Measurements from ENCODE around the gene GALNT10. TPM values are rescaled to one million over a fixed set of nuclear protein-coding genes. Genes with fewer than 3 reads are reported as not detected.

GALNT10 gene
- total RNA-seq, 1 donor from 2014 or later = 20.6 TPM

DNA sequence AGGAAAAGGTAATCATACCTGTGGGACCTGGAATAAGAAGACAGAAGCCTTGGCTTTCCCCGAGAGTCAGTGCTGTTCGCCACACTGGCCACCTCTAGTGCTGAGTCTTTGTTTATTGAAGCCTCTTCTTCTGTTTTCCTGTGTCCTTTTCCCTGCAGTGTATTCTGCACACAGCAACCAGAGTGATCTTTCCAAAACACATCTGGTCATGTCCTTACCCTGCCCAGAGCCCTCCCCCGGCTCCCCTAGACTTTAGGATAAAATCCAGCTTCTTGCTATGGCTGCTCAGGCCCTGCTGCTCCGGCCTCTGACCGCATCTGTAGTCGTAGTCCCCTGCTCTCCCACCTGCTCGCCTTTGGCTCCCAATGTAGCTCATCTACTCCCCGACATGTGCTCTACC is 28.3 kb downstream of the GALNT10 start:
- Mint-ChIP-seq H3K36me3 (ENCODE audit: insufficient read depth) (no peaks in the 10 kb centered on the region), H3K27me3 (no peaks in the 10 kb centered on the region), H3K4me3 (ENCODE audit: low read depth) (no peak overlapping the region)

GRCh38 chr5:154220625-154221024 is 30.1 kb downstream of the GALNT10 start:
- Mint-ChIP-seq H3K27me3 (no peaks in the 10 kb centered on the region), H3K4me1 (ENCODE audit: low read depth) (peaks cover 3% of the 10 kb centered on the region), H3K27ac (no peak overlapping the region)

More for the DNA sequence above, 28.3 kb downstream of the GALNT10 start:
- H3K4me1 Mint-ChIP-seq (ENCODE audit: low read depth) = peaks cover 3% of the 10 kb centered on the region
- H3K27ac Mint-ChIP-seq = no peak overlapping the region
- H3K9me3 Mint-ChIP-seq (ENCODE audit: low read depth) = no peaks in the 10 kb centered on the region
- TF ChIP-seq CTCF (IDR thresholded peaks at IDR 0.05; ENCODE audit: unreplicated experiment) = no peak
- no peak for DNase-seq (ENCODE audit: low spot score, unreplicated experiment)

GRCh38 chr5:154221371-154221896 is 30.9 kb downstream of the GALNT10 start:
- no peak for TF ChIP-seq CTCF (IDR thresholded peaks at IDR 0.05; ENCODE audit: unreplicated experiment)
- DNase-seq (ENCODE audit: low spot score, unreplicated experiment) = no peak
- peaks cover 3% of the 10 kb centered on the region for H3K4me1 Mint-ChIP-seq (ENCODE audit: low read depth)
- H3K27me3 Mint-ChIP-seq = no peaks in the 10 kb centered on the region
- no peak overlapping the region for H3K27ac Mint-ChIP-seq
- H3K9me3 Mint-ChIP-seq (ENCODE audit: low read depth) = peaks cover 5% of the 10 kb centered on the region
- H3K4me3 Mint-ChIP-seq (ENCODE audit: low read depth) = no peak overlapping the region
- H3K36me3 Mint-ChIP-seq (ENCODE audit: insufficient read depth) = peaks cover 3% of the 10 kb centered on the region

More at GRCh38 chr5:154220625-154221024, 30.1 kb downstream of the GALNT10 start:
- no peak for DNase-seq (ENCODE audit: low spot score, unreplicated experiment)
- Mint-ChIP-seq H3K36me3 (ENCODE audit: insufficient read depth) (peaks cover under 1% of the 10 kb centered on the region), H3K4me3 (ENCODE audit: low read depth) (no peak overlapping the region), H3K9me3 (ENCODE audit: low read depth) (peaks cover under 1% of the 10 kb centered on the region)
- no peak for TF ChIP-seq CTCF (IDR thresholded peaks at IDR 0.05; ENCODE audit: unreplicated experiment)

GRCh38 chr5:154222414-154222813 is 31.9 kb downstream of the GALNT10 start:
- Mint-ChIP-seq H3K9me3 (ENCODE audit: low read depth) (peaks cover 13% of the 10 kb centered on the region), H3K27me3 (no peaks in the 10 kb centered on the region), H3K36me3 (ENCODE audit: insufficient read depth) (peaks cover 9% of the 10 kb centered on the region), H3K27ac (no peak overlapping the region), H3K4me1 (ENCODE audit: low read depth) (peaks cover 3% of the 10 kb centered on the region), H3K4me3 (ENCODE audit: low read depth) (no peak overlapping the region)
- DNase-seq (ENCODE audit: low spot score, unreplicated experiment) = no peak
- no peak for TF ChIP-seq CTCF (IDR thresholded peaks at IDR 0.05; ENCODE audit: unreplicated experiment)

- Mint-ChIP-seq H3K4me1 (ENCODE audit: low read depth) (no peaks in the 10 kb centered on the region), H3K4me3 (ENCODE audit: low read depth) (no peak overlapping the region), H3K36me3 (ENCODE audit: insufficient read depth) (peaks cover 13% of the 10 kb centered on the region), H3K27me3 (no peaks in the 10 kb centered on the region), H3K9me3 (ENCODE audit: low read depth) (peaks cover 21% of the 10 kb centered on the region), H3K27ac (no peak overlapping the region)
- no peak for TF ChIP-seq CTCF (IDR thresholded peaks at IDR 0.05; ENCODE audit: unreplicated experiment)
- no peak for DNase-seq (ENCODE audit: low spot score, unreplicated experiment)
These were observed 32.8 kb downstream of the GALNT10 start for GRCh38 chr5:154223320-154223719.

Measured in progenitor cell of endocrine pancreas (in vitro differentiated cells).